HL-60 (cell line): ENCODE data around the gene F5.

ENCODE experiments used
- POLR2AphosphoS5 ChIP-seq: IDR thresholded peaks from 2 replicates; pipeline ENCODE4 v1.6.1; 2012; ENCODE audit warnings: low read depth
- TF ChIP-seq, protein P1 (sequence below): IDR thresholded peaks from 2 replicates; pipeline ENCODE4 v1.6.1; 2012; ENCODE audit warnings: low read depth; ENCODE audit not compliant: insufficient replicate concordance
- TF ChIP-seq, protein P2 (sequence below): IDR thresholded peaks from one replicate; pipeline ENCODE4 v1.5.1; 2011; ENCODE audit warnings: low read length, control low read depth, inconsistent platforms; ENCODE audit not compliant: insufficient read depth

DNA sequence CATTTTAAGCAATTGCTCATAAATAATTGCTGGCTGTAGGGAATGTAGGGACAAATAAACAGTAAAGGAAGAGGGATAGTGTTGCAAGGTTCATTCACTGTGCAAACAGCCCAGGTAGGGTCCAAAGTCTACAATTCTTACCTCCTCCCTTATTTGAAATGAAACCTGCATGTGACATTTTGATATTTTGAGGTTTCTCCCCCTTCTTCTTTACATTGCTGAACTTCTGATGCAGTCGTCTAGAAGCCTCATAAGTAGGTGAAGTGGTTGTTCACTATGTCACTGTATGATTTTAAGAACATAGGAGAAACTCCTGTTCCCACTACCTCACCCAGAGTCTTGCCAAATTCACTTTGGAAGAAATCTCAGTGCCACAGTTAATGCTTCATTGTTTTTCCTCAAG, 16.1 kb downstream of the F5 start:
- TF ChIP-seq, protein P1, sequence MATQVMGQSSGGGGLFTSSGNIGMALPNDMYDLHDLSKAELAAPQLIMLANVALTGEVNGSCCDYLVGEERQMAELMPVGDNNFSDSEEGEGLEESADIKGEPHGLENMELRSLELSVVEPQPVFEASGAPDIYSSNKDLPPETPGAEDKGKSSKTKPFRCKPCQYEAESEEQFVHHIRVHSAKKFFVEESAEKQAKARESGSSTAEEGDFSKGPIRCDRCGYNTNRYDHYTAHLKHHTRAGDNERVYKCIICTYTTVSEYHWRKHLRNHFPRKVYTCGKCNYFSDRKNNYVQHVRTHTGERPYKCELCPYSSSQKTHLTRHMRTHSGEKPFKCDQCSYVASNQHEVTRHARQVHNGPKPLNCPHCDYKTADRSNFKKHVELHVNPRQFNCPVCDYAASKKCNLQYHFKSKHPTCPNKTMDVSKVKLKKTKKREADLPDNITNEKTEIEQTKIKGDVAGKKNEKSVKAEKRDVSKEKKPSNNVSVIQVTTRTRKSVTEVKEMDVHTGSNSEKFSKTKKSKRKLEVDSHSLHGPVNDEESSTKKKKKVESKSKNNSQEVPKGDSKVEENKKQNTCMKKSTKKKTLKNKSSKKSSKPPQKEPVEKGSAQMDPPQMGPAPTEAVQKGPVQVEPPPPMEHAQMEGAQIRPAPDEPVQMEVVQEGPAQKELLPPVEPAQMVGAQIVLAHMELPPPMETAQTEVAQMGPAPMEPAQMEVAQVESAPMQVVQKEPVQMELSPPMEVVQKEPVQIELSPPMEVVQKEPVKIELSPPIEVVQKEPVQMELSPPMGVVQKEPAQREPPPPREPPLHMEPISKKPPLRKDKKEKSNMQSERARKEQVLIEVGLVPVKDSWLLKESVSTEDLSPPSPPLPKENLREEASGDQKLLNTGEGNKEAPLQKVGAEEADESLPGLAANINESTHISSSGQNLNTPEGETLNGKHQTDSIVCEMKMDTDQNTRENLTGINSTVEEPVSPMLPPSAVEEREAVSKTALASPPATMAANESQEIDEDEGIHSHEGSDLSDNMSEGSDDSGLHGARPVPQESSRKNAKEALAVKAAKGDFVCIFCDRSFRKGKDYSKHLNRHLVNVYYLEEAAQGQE: no peak
- TF ChIP-seq, protein P2, sequence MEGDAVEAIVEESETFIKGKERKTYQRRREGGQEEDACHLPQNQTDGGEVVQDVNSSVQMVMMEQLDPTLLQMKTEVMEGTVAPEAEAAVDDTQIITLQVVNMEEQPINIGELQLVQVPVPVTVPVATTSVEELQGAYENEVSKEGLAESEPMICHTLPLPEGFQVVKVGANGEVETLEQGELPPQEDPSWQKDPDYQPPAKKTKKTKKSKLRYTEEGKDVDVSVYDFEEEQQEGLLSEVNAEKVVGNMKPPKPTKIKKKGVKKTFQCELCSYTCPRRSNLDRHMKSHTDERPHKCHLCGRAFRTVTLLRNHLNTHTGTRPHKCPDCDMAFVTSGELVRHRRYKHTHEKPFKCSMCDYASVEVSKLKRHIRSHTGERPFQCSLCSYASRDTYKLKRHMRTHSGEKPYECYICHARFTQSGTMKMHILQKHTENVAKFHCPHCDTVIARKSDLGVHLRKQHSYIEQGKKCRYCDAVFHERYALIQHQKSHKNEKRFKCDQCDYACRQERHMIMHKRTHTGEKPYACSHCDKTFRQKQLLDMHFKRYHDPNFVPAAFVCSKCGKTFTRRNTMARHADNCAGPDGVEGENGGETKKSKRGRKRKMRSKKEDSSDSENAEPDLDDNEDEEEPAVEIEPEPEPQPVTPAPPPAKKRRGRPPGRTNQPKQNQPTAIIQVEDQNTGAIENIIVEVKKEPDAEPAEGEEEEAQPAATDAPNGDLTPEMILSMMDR: no peak
- TF ChIP-seq POLR2AphosphoS5: no peak
